GM12891 (cell line): ENCODE results near the gene SNX18.

Experiments
- POLR2AphosphoS5 ChIP-seq: IDR thresholded peaks from 2 replicates; pipeline ENCODE4 v1.6.1; 2011; ENCODE audit warnings: low read depth, low read length, control low read depth
- POU2F2 ChIP-seq: IDR thresholded peaks from 2 replicates; pipeline ENCODE4 v1.6.1; 2011; ENCODE audit warnings: low read depth, mild to moderate bottlenecking, control low read depth, low read length, moderate library complexity
- SPI1 ChIP-seq: IDR thresholded peaks from 2 replicates; pipeline ENCODE4 v1.6.1; 2011; ENCODE audit warnings: low read depth, low read length, control low read depth
- TAF1 ChIP-seq: IDR thresholded peaks from 2 replicates; pipeline ENCODE4 v1.6.1; 2011; ENCODE audit warnings: low read depth, low read length, control low read depth

- TF ChIP-seq POU2F2 (no peak), POLR2AphosphoS5 (no peak), TAF1 (no peak), SPI1 (no peak)
These were observed 68.8 kb downstream of the SNX18 start for GRCh38 chr5:54586336-54586735.
